ENCODE data around the gene ZNF107. TPM values are rescaled to one million over a fixed set of nuclear protein-coding genes. Genes with fewer than 3 reads are reported as not detected.
A peak's percentile ranks its signal among the peaks of the same experiment; 100 is the strongest.
"Not testable (repeated sequence)": the region's sequence is repeated elsewhere in the genome, so short reads cannot be mapped to it uniquely, and the experiment has no call there.

The ZNF107 gene
- polyA plus RNA-seq, 1 donor from 2014 or later = 15.3 TPM

GRCh38 chr7:64637521-64638445 is 28.1 kb upstream of the ZNF107 start:
- Mint-ChIP-seq H3K36me3 (no peaks in the 10 kb centered on the region), H3K9me3 (no peaks in the 10 kb centered on the region), H3K4me3 (no peak overlapping the region), H3K27ac (no peak overlapping the region), H3K4me1 (no peaks in the 10 kb centered on the region), H3K27me3 (no peaks in the 10 kb centered on the region)

DNA sequence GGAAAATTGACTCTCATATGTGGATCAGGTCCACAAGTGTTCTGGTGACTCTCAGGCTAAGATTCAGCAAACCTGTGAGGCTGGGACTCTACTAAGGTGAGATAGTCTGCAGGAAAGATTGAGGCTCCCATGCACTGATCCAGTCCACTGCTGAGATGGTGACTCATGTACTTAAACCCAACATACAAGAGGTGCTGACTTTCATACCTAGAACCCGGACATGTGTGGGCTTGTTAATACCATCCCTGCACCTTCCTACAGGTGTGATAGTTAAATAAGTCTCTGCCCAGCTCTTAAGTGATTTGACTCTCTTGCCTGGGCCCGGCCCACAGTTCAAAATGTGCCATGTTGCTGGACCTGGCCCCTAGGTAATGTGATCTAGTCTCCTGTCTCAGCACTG is 27.1 kb upstream of the ZNF107 start:
- Mint-ChIP-seq H3K9me3 (peaks cover 0 to 1% (median 1%) of the 10 kb centered on the region in 3 donors), H3K36me3 (no peaks in the 10 kb centered on the region), H3K4me1 (no peaks in the 10 kb centered on the region), H3K27me3 (no peaks in the 10 kb centered on the region), H3K27ac (no peak overlapping the region), H3K4me3 (no peak overlapping the region)

DNA sequence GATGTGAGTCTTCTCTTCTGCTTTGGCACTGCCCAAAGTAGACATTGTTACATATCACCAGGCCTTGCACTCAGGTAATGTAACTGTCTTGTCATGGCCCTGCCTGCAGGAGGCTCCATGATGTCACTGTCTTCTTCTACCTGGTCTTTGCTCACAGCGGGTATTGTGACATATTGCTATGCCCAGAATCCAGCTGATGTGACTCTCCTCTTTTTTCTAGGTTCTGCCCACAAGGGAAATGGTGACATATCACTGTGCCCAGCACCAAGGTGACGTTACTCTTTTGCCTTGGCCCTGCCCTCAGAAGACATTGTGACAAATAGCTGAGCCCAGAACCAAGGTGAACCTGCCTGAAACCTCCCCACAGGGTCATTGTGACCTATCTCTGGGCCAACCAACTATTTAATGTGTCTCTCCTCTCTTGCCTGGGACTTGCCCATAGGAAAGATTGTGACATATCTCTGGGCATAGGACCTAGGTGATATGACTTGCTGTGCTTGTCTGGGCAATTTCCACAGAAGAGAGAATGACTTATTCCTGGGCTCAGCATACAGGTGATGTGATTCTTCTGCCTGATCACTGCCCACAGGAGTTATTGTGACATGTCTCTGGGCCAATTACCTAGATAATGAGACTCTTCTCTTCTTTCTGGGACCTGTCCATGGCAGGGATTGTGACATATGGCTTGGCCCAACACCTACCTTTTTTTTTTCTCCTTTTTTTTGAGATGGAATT is 26.5 kb upstream of the ZNF107 start:
- Mint-ChIP-seq H3K27me3 (no peaks in the 10 kb centered on the region), H3K9me3 (peaks cover 0 to 5% (median 2%) of the 10 kb centered on the region in 3 donors), H3K4me1 (no peaks in the 10 kb centered on the region), H3K27ac (no peak overlapping the region), H3K36me3 (no peaks in the 10 kb centered on the region), H3K4me3 (no peak overlapping the region)

DNA sequence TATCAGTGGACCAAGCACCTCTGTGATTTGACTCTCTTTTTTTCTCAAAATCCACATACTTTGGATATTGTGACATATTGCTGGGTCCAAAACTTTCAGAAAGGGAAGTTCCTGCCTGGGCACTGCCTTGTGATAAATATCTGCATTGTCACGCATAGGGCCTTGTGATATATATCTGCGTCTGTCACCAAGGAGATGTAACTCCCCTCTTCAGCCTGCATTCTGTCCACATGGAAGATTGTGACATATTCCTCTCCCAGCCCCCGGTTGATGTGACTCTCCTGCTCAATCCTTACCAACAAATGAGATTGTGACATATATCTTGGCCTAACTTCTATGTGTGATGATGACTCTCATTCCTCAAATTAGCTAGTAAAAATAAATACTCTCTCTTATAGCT is 25.4 kb upstream of the ZNF107 start:
- H3K36me3 Mint-ChIP-seq = no peaks in the 10 kb centered on the region
- no peak overlapping the region for H3K27ac Mint-ChIP-seq
- H3K9me3 Mint-ChIP-seq = peaks cover 0 to 5% (median 2%) of the 10 kb centered on the region in 3 donors
- no peaks in the 10 kb centered on the region for H3K27me3 Mint-ChIP-seq
- no peaks in the 10 kb centered on the region for H3K4me1 Mint-ChIP-seq
- no peak overlapping the region for H3K4me3 Mint-ChIP-seq

GRCh38 chr7:64642046-64642445 is 23.9 kb upstream of the ZNF107 start:
- H3K4me3 Mint-ChIP-seq = no peak overlapping the region
- no peak overlapping the region for H3K27ac Mint-ChIP-seq
- H3K36me3 Mint-ChIP-seq = no peaks in the 10 kb centered on the region
- no peaks in the 10 kb centered on the region for H3K27me3 Mint-ChIP-seq
- H3K4me1 Mint-ChIP-seq = no peaks in the 10 kb centered on the region
- H3K9me3 Mint-ChIP-seq = peaks cover 2 to 5% (median 2%) of the 10 kb centered on the region in 3 donors

GRCh38 chr7:64642875-64643274 is 23.1 kb upstream of the ZNF107 start:
- Mint-ChIP-seq H3K27me3 (no peaks in the 10 kb centered on the region), H3K27ac (no peak overlapping the region), H3K4me1 (no peaks in the 10 kb centered on the region), H3K4me3 (no peak overlapping the region), H3K36me3 (no peaks in the 10 kb centered on the region), H3K9me3 (peaks cover 2 to 5% (median 2%) of the 10 kb centered on the region in 3 donors)

DNA sequence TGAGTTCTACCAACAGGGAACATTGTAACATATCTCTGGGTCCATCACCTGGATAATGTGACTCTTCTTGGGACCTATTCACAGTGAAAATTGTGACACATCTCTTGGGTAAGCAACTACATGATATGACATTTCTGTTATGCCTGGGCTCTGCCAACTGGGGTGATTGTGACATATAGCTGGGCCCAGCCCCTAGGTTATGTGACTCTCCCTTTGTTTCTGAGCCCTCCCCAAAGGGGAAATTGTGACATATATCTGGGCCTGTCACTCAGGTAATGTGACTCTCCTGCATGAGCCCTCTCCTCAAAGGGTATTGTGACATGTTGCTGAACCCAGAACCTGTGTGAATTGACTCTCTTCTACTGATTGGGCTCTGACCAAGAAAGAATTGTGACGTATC is 22.4 kb upstream of the ZNF107 start:
- no peaks in the 10 kb centered on the region for H3K36me3 Mint-ChIP-seq
- peaks cover 2 to 5% (median 2%) of the 10 kb centered on the region in 3 donors for H3K9me3 Mint-ChIP-seq
- H3K27me3 Mint-ChIP-seq = no peaks in the 10 kb centered on the region
- H3K4me3 Mint-ChIP-seq = no peak overlapping the region
- no peak overlapping the region for H3K27ac Mint-ChIP-seq
- no peaks in the 10 kb centered on the region for H3K4me1 Mint-ChIP-seq

GRCh38 chr7:64651203-64651602 is 14.7 kb upstream of the ZNF107 start:
- H3K4me3 Mint-ChIP-seq = no peak overlapping the region
- no peak overlapping the region for H3K27ac Mint-ChIP-seq
- H3K27me3 Mint-ChIP-seq = no peaks in the 10 kb centered on the region
- H3K4me1 Mint-ChIP-seq = no peaks in the 10 kb centered on the region
- H3K9me3 Mint-ChIP-seq = peaks cover 0 to 3% (median 0%) of the 10 kb centered on the region in 3 donors
- H3K36me3 Mint-ChIP-seq = no peaks in the 10 kb centered on the region

DNA sequence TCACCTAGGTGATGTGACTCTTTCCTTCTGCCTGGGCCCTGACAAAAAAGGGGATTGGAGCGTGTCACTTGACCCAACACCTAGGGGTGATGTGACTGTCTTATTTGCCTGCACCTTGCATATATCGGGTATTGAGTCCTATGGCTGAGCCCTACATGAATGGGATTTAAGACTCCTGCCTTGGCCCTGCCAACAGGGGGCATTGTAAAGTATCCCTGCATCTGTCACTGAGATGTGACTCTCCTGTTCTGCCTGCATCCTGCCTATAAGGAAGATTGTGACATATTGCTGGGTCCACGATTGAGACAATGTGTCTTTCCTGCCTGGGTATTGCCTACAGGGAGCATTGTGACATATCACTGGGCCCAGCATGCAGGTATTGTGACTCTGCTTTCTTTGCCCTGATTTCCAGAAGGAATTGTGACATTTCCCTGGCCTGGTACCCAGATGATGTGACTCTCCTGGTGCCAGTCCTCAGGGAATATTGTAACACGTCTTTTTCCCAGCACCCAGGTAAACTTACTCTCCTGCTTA is 14.2 kb upstream of the ZNF107 start:
- Mint-ChIP-seq H3K4me3 (no peak overlapping the region), H3K9me3 (peaks cover 0 to 3% (median 0%) of the 10 kb centered on the region in 3 donors), H3K27me3 (no peaks in the 10 kb centered on the region), H3K36me3 (no peaks in the 10 kb centered on the region), H3K4me1 (no peaks in the 10 kb centered on the region), H3K27ac (no peak overlapping the region)

DNA sequence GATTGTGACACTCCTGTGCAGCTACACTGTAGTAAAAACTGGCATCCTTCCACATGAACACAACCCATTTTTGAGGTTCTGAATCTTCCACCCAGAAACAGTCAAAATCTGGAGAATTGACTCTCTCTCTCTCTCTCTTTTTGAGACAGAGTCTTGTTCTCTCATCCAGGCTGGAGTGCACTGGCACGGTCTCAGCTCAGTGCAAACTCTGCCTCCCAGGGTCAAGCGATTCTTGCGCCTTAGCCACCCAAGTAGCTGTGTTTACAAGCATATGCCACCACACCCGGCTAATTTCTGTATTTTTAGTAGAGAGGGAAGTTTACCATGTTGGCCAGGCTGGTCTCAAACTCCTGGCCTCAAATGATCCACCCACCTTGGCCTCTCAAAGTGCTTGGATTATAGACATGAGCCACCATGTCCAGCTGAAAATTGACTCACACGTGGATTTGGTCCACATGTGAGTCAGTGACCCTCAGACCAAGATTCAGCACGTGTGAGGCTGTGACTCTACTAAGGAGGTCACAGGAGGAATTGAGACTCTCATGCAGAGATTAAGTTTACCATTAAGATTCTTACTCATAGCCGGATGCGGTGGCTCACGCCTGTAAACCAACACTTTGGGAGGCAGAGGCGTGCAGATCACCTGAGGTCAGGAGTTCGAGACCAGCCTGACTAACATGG is 12.1 kb upstream of the ZNF107 start:
- Mint-ChIP-seq H3K4me3 (no peak overlapping the region), H3K27me3 (no peaks in the 10 kb centered on the region), H3K9me3 (peaks cover 0 to 3% (median 0%) of the 10 kb centered on the region in 3 donors), H3K4me1 (no peaks in the 10 kb centered on the region), H3K36me3 (no peaks in the 10 kb centered on the region), H3K27ac (no peak overlapping the region)

GRCh38 chr7:64654796-64655548 is 11.0 kb upstream of the ZNF107 start:
- Mint-ChIP-seq H3K4me3 (no peak overlapping the region), H3K36me3 (no peaks in the 10 kb centered on the region), H3K9me3 (no peaks in the 10 kb centered on the region), H3K27ac (no peak overlapping the region), H3K4me1 (no peaks in the 10 kb centered on the region), H3K27me3 (no peaks in the 10 kb centered on the region)

DNA sequence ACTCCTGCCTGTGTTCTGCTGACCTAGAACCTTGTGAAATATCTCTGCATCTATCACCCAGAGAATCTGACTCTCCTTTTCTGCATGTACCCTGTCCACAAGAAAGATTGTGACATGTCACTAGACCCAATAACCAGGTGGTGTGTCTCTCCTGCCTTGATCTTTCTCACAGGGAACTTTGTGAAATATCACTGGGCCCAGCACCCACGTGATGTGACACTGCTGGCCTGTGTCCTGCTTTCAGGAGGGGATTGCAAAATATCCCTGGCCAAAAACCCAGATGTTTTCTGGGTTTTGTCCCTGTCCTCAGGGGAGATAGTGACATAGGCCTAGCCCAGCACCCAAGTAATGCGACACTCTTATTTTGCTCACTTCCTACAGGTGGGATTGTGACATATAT is 10.1 kb upstream of the ZNF107 start:
- Mint-ChIP-seq H3K36me3 (no peaks in the 10 kb centered on the region), H3K27ac (no peak overlapping the region), H3K9me3 (no peaks in the 10 kb centered on the region), H3K4me1 (no peaks in the 10 kb centered on the region), H3K27me3 (no peaks in the 10 kb centered on the region), H3K4me3 (no peak overlapping the region)

GRCh38 chr7:64656489-64656888 is 9.4 kb upstream of the ZNF107 start:
- Mint-ChIP-seq H3K9me3 (peaks cover 0 to 5% (median 2%) of the 10 kb centered on the region in 3 donors), H3K27ac (no peak overlapping the region), H3K36me3 (no peaks in the 10 kb centered on the region), H3K4me3 (no peak overlapping the region), H3K27me3 (no peaks in the 10 kb centered on the region), H3K4me1 (no peaks in the 10 kb centered on the region)

- not testable (repeated sequence) for H3K36me3 Mint-ChIP-seq, H3K9me3 Mint-ChIP-seq, H3K27me3 Mint-ChIP-seq
- peak overlapping the region in 2 of 3 donors; percentile 21 to 72 for H3K27ac Mint-ChIP-seq
- peaks cover 8 to 18% (median 13%) of the 10 kb centered on the region in 3 donors for H3K4me1 Mint-ChIP-seq
- peak overlapping the region in 1 of 4 donors; percentile 84 for H3K4me3 Mint-ChIP-seq
Observed at GRCh38 chr7:64662091-64662490, 3.8 kb upstream of the ZNF107 start.
